GM03348 (cell line): ENCODE measurements around the gene LEP.

ENCODE experiments used
- DNase-seq: peaks from one replicate; pipeline ENCODE4 v3.0.0; 2012; ENCODE audit warnings: low spot score

LEP gene

GRCh38 chr7:128247108-128247507 is 6.0 kb downstream of the LEP start:
- no peak for DNase-seq

DNA sequence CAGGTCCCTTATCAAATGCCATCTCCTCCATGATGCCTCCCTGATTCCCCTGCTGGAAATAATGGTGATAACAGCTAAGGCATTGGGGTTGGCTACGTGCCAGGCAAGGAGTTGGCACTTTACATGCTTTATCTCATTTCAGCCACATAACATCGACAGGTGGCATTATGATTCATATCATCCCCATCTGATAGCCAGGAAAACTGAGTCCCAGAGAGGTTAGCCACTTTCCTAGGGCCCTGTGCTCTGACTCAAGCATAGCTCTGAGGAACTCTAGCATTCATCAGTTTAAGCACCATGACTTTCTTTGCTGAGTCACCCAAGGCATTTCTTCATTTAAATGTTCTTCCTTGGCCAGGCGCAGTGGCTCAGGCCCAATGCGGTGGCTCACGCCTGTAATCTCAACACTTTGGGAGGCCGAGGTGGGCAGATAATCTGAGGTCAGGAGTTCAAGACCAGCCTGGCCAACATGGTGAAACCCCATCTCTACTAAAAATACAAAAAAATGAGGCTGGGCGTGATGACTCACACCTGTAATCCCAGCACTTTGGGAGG is 6.6 kb downstream of the LEP start:
- no peak for DNase-seq

- no peak for DNase-seq
These were observed 10.3 kb downstream of the LEP start for GRCh38 chr7:128251337-128251736.

GRCh38 chr7:128253701-128254100 is 12.6 kb downstream of the LEP start:
- no peak for DNase-seq

GRCh38 chr7:128254470-128254869 is 13.4 kb downstream of the LEP start:
- no peak for DNase-seq

- no peak for DNase-seq
These were observed 14.2 kb downstream of the LEP start for GRCh38 chr7:128255271-128255670.

- no peak for DNase-seq
These were observed 16.4 kb downstream of the LEP start for GRCh38 chr7:128257458-128257857.

DNA sequence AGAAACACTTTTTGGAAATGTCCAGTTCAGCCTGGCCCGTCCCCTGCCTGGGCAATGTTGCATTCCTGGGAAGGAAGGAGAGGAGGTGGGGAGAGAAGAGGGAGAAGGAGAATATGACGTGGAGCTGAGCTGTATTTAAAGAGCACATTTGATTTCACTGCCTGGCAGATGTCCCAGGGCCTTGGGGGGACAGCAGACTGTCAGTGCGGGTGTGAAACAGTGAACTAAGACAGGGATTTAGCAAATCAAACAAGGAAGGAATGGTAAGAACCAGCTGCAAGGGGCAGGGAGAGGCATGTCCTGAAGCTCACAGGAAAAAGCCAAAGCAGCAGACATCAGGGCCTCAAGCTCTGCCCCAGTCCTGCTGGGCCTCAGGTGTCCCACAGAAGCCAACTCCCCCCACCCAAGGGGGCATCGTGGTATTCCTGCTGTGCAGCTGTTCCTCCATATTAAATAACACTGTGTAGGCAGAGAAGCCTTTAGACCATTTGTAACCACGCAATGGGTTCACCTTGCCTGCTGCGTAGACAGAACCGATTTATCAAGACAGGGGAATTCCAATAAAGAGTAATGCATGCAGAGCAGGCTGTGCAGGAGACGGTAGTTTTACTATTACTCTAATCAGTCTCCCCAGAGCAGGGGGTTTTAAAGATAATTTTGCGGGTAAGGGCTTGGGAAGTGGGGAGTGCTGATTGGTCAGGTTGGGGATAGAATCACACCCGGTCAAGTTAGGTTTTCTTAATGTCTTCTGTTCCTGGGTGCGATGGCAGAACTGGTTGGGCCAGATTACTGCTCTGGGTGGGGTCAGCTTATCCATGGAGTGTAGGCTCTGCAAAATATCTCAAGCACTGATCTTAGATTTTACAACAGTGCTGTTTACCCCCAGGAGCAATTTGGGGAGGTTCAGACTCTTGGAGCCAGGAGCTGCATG is 18.3 kb downstream of the LEP start:
- no peak for DNase-seq

GRCh38 chr7:128260069-128260795 is 19.2 kb downstream of the LEP start:
- DNase-seq: no peak

DNA sequence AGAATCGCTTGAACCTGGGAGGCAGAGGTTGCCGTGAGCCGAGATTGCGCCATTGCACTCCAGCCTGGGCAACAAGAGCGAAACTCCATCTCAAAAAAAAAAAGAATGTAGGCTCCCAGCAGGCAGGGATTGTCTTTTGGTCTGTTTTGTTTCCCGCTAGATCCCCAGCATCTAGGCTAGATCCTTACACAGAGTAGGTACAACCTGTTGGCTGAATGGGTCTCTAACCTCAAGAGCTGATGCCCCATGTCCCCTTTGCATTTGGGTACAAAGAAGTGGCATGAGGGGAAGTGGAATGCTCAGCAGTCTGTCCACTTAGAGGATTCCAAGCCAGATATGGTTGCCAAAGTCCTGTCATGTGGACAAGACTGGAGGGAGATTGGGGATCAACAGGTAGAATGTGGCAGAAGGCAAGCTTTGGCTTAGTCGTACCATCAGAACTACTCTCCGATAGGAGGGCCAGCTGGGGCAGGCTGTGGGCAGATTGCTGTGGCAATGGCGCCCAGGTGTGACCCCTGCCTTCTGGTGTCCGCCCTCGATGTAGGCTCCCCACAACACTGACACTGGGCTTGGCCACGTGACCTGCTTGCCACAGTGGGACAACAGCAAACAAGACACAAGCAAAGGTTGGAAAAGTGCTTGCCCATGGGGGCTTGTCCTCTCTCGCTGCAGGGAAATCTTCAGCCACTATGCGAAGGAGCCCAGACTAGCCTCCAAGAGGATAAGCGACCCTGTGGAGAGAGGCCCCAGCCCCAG is 21.4 kb downstream of the LEP start:
- DNase-seq: no peak

DNA sequence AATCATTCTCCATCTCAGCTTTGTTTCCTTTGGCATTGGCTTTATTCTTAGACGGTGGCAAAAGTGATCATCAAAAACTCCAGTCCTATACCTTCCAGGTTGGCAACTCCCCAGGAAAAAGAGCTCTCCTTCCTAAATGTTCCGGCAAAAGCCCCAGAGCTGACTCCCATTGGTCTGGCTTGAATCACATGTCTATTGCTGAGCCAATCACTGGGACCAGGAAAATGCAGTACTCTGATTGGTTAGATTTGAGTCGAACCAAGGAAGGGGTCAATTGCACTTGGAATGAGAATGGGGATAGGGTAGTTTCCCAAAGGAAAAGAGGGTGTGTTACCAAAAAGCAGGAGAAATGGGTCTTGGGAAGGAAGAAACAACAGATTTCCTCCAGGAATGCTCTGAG is 22.3 kb downstream of the LEP start:
- DNase-seq: no peak

DNA sequence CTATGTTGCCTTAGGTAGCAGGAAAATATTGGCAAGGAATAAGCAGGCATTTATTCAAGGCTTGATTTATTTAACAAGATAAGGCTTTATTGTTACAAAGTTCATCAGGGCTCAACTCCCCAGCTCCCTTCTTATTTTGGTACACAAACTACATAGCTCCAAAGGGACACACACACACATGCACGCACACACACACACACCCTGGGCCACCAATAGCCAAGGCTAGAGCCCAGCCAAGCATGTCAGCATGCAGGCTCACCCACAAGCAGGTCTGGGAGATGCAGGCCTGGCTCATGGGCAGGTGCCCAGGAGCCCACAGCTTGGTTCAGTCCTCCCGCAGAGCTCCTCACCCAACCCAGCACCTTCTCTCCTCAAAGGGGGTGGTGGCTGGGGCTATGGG is 23.4 kb downstream of the LEP start:
- no peak for DNase-seq

- no peak for DNase-seq
These were observed 24.3 kb downstream of the LEP start for GRCh38 chr7:128265156-128265905.

- no peak for DNase-seq
These were observed 24.8 kb downstream of the LEP start for GRCh38 chr7:128265906-128266300.

DNA sequence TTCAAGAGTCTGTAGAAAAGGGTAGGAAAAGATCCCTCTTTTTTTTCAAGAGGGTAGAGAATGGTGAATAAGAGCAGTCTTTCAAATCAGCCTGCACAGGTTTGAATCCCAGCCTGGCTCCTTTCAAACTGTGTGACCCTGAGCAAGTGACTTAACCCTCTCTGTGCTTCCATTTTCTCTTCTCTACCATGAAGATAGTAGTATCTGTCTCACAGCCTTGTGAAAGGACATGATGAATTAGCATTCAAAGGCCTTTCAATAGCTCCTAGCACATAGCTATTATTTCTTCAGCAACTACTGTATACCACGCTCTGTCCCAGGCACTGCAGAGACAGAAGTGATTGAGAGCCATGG is 25.4 kb downstream of the LEP start:
- DNase-seq: no peak

DNA sequence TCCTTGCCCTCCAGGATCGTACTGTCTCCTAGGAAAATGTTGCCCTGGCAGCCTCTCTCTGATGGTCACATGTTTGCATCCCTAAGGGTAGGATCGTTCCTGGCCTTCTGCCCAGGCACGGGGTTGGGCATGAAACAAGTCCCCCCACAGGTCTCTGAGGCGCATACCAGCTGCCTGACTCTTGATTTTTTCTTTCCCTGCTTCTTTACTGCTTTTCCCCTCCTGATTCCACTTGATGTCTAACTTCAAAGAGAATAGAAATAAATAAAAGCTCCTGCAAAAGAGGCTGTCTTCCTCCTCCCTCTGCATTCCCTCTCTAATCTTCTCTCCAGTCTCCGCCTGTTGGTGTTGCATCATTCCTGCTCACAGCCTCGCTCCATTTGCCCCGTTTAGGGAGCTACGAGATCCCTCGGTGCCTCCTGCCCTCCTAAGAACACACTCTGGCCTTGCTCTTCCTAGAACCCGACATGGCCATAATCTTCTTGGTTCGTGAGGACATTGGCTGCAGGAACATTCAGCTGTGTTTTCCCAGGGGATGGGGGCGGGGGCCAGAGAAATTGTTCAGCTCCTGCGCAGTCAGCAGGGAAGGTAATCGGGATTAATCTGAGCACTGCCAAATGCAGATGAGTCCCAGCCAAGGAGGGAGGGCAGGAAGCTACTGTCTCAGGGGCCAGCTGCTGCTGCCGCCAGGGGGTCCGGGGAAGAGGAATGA is 26.0 kb downstream of the LEP start:
- DNase-seq: peak; percentile 83

DNA sequence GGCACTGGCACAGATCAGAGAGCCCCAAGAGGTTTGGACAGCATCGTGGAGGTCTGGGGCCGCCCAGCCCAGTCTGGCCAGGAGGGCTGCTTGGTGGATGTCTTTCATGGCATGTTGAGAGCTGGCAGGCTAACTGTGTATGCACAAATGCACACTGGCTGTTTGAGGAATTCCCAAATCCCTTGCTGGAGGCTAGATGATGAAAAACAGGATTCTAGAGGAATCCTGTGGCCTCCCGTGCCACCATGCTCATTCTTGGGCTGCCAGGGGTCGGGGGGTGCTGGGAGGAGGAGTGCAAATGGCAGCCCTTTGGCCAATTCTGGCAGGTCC is 26.5 kb downstream of the LEP start:
- no peak for DNase-seq

DNA sequence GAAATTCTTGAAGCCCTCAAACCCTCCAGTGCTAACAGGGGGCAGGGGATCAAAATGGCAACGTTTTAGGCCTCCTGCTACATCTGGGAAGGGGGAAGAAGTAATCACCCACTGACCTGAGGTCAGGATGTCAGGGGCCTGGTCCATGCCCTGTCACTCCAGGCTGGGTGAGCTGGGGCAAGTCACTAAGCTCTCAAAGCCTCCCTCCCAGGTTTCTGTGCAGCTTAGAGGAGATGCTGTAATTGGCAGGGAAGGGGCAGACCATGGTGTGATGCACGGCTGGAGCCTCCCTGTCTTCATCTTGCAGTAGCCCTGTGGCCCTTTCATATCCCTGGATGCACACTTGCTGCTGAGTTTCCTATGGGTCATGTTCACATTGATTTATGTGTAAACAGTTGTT is 27.2 kb downstream of the LEP start:
- DNase-seq: no peak

DNA sequence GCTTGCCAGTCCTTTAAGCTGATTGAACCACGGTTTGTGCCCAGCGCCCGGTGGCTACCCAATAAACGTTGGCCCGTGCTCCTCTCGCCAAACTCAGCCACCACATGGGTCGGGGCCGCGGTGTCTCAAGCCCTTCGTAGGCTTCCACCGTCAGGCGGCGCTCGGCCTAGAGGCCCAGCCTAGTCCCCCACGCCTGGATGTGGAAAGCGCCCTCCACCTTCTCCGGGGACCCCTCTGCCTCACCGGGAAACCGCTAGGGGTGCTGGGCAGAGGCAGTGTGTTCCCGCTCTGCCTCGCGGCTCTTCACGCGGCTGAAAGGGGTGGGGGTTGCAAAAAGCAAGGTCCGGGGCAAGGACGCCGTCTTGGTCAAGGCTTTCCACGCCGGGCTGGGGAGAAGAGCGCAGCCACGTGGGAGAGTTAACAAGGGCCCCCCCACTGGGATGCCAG is 29.8 kb downstream of the LEP start:
- DNase-seq: no peak

DNA sequence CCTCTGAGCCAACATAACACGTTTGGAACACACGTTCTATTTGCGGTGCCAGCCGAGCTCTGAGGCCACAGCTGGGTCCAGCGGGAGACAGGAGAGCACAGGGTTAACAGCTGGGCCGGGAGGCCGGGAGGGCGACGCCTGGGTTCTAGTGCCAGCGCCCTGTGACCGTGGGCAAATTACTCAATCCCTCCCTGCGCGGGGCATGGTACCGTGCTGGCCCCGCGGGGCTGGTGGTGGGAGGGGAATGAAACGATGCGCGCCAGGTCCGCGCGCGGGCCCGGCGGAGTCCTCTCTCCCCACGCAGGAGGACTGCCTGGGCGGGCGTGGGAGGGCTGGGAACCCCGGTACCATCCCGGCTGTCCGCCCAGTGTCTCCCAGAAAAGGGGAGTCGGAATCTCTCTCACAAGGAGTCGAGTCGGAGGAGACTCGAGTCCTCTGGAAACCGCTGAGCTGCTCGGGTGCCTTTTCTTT is 30.4 kb downstream of the LEP start:
- DNase-seq: no peak

DNA sequence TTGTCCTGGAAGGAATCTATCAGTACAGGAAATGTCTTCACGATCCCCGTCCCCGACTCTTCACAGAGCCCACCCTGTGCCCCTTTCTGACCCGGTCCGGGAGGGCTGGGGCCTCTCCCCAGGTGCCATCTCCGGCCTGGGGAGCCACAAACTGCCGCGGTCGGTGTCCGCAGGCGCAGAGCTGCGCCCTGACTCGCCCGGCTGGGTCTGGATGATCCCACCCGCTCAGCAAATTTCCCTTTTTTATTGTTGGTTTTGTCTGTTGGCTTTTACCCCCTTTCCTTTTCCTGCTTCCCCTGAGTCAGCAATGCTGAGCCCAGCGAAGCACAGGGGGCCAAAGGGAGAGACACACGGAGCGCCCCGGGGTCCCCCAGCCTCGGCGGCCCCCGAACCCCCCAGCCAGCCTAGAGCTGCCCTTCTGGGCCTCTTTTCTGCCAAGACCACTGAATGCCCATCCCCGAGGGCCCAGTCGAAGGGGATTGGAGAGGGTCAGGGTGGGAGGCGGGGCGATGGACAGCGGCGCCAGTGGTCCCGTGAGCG is 30.9 kb downstream of the LEP start:
- no peak for DNase-seq
